Measurements from ENCODE around the gene MRTFA.
A peak's percentile ranks its signal among the peaks of the same experiment; 100 is the strongest.

MRTFA gene

DNA sequence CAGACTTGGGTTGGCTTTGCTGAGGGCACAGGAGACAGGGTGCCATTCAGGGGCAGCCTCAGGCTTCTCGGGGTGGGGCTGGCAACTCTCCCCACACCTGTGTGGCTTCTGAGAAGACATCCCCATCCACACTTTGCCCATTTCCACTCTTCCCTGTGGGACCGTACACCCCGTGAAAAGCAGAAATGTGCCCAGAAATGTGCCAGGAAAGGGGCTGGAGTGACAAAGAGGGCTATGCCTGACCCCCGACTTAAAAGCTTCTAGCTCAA is 215.5 kb downstream of the MRTFA start:
- CTCF ChIA-PET: no interaction called here
- no peaks in the 10 kb centered on the region for H3K9me3 Mint-ChIP-seq

GRCh38 chr22:40420341-40421081 is 216.0 kb downstream of the MRTFA start:
- Mint-ChIP-seq H3K9me3 (no peaks in the 10 kb centered on the region), H3K4me1 (peaks cover 16% of the 10 kb centered on the region), H3K27ac (peak overlapping the region; percentile 14), H3K36me3 (peaks cover 55% of the 10 kb centered on the region), H3K27me3 (no peaks in the 10 kb centered on the region), H3K4me3 (no peak overlapping the region)
- DNase-seq: no peak
- CTCF ChIA-PET: no interaction called here

More for the DNA sequence above, 215.5 kb downstream of the MRTFA start:
- no peak for DNase-seq
- Mint-ChIP-seq H3K36me3 (peaks cover 54% of the 10 kb centered on the region), H3K4me1 (peaks cover 11% of the 10 kb centered on the region), H3K27ac (peak overlapping the region; percentile 14), H3K27me3 (no peaks in the 10 kb centered on the region), H3K4me3 (no peak overlapping the region)

- no peak for DNase-seq
- no peak overlapping the region for H3K4me3 Mint-ChIP-seq
- peaks cover 21% of the 10 kb centered on the region for H3K4me1 Mint-ChIP-seq
- H3K36me3 Mint-ChIP-seq: peaks cover 57% of the 10 kb centered on the region
- no peaks in the 10 kb centered on the region for H3K27me3 Mint-ChIP-seq
- H3K27ac Mint-ChIP-seq: no peak overlapping the region
- no peaks in the 10 kb centered on the region for H3K9me3 Mint-ChIP-seq
- CTCF ChIA-PET: no interaction called here
These were observed 216.8 kb downstream of the MRTFA start for GRCh38 chr22:40419718-40420117.

GRCh38 chr22:40418366-40419201 is 217.9 kb downstream of the MRTFA start:
- Mint-ChIP-seq H3K27ac (no peak overlapping the region), H3K36me3 (peaks cover 60% of the 10 kb centered on the region), H3K27me3 (no peaks in the 10 kb centered on the region), H3K4me3 (no peak overlapping the region), H3K9me3 (no peaks in the 10 kb centered on the region), H3K4me1 (peaks cover 25% of the 10 kb centered on the region)
- CTCF ChIA-PET: no interaction called here
- no peak for DNase-seq

DNA sequence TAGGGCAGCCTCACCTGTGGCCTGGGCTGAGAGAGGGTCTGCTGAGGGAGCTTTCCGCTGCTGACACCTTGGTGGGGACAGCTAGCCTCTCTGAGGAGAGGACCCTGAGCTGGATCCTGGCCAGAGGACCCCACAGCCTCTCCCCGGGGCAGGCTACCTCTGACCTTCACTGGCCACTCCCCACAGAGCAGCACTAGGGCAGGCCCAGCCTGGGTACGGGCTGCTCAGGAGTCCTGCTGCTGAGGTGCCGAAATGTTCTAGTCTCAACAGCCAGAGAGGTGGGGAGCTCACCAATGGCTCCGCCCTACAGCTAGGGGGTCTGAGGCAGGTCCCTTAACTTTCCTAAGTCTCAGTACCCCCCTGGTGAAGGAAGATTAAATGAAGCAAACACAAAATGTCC is 218.6 kb downstream of the MRTFA start:
- peak overlapping the region; percentile 81 for H3K27ac Mint-ChIP-seq
- no peaks in the 10 kb centered on the region for H3K27me3 Mint-ChIP-seq
- CTCF ChIA-PET: no interaction called here
- H3K36me3 Mint-ChIP-seq: peaks cover 54% of the 10 kb centered on the region
- peaks cover 25% of the 10 kb centered on the region for H3K4me1 Mint-ChIP-seq
- no peak for DNase-seq
- no peak overlapping the region for H3K4me3 Mint-ChIP-seq
- H3K9me3 Mint-ChIP-seq: no peaks in the 10 kb centered on the region

DNA sequence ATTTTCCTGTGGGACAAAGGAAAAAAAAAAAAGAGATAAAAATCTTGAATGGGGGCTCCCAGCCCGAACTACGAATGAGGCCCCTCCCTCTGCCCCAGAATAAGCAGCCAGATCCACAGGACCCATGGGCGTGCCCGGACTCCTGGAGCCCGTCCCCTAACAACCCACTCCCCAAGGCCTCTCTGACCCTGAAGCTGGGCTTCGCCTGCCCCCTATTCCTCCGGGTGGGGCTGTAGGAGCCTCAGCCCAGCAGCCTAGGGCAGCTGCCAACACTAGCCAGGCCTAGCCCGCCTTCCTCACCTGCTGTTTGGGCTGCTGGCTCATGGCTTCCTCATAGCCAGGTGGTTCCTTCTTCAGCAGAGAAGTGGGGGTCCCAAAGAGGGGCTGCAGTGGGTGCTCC is 219.5 kb downstream of the MRTFA start:
- Mint-ChIP-seq H3K9me3 (no peaks in the 10 kb centered on the region), H3K36me3 (peaks cover 51% of the 10 kb centered on the region), H3K27me3 (no peaks in the 10 kb centered on the region), H3K27ac (no peak overlapping the region), H3K4me3 (no peak overlapping the region), H3K4me1 (peaks cover 24% of the 10 kb centered on the region)
- DNase-seq: no peak
- CTCF ChIA-PET: no interaction called here

DNA sequence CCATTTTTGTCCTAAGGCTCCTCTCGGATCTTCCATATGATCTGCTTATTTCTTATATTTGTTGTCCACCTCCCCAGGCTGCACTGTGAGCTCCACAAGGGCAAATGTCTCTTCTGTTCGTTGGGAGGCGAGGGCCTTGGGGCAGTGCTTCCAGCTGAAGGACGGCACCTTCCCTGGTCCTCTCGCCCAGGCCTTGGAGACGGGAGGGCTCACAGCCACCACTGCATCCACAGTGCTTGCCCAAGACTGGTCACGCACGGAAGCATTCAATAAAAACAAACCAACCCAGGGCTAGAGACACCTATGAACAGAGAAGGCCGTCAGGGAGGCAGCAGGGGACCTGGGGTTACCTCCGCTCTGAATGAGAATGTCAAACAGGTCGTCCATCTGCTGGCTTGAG is 219.9 kb downstream of the MRTFA start:
- Mint-ChIP-seq H3K27ac (peak overlapping the region; percentile 47), H3K27me3 (no peaks in the 10 kb centered on the region), H3K4me1 (peaks cover 24% of the 10 kb centered on the region), H3K4me3 (no peak overlapping the region), H3K36me3 (peaks cover 51% of the 10 kb centered on the region), H3K9me3 (no peaks in the 10 kb centered on the region)
- CTCF ChIA-PET: interaction anchor here (1.4 kb wide), 1 partner anchor 14 kb away, joined by 3 read pairs; no protein-coding TSS in a partner anchor
- no peak for DNase-seq

DNA sequence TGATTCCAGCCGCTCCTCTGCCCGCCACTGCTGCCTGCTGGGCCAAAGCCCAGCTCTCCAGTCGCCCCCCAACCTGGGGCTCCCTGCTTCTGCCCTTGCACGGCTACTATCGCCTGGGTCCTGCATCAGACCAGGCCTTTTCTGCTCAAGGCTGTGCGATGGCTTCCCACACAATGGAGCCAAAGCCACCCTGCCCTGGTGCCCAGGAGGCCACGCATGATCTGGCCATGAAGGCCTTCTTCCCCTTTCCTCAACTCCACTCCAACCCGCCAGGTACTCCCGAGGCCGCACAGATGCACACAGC is 220.3 kb downstream of the MRTFA start:
- H3K4me3 Mint-ChIP-seq: no peak overlapping the region
- CTCF ChIA-PET: interaction anchor here (1.4 kb wide), 1 partner anchor 14 kb away, joined by 3 read pairs; no protein-coding TSS in a partner anchor
- H3K36me3 Mint-ChIP-seq: peaks cover 50% of the 10 kb centered on the region
- H3K4me1 Mint-ChIP-seq: peaks cover 24% of the 10 kb centered on the region
- peak overlapping the region; percentile 80 for H3K27ac Mint-ChIP-seq
- no peak for DNase-seq
- no peaks in the 10 kb centered on the region for H3K27me3 Mint-ChIP-seq
- H3K9me3 Mint-ChIP-seq: no peaks in the 10 kb centered on the region

DNA sequence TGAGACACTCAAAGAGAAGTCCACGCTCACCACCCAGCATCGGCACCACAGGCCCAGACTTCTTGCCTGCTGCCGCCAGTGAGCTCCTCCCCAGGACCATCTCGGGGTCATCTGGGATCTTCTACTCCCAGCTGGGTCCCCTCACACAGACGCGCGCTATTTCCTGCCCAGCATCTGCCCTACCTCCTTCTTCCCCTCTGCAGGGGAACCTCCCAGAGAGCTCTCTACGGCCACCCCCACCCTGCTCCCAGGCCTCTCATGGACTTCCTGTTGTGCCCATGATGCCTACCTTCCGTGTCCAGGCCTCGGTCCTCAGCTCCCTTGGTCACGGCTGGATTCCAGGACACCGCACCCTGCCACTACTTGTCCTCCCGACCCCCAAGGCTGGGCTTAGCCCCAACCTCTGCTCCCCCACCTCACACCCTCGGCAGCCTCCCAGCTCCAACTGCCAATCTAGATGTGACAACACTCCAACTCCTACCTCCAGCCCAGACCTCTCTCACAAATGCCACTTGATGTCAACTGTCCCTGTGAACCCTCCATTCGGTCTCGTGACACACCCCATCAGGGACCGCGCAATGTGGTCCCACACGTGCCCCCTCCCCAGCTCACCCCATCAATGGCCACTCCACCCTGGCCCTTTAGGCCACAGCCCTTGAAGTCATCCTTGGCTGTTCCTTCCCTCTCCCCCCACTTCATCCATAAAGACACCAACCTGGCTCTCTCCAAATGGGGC is 220.8 kb downstream of the MRTFA start:
- H3K4me3 Mint-ChIP-seq: peak overlapping the region; percentile 6
- H3K36me3 Mint-ChIP-seq: peaks cover 55% of the 10 kb centered on the region
- peak overlapping the region; percentile 80 for H3K27ac Mint-ChIP-seq
- CTCF ChIA-PET: interaction anchor here (0.8 to 1.4 kb wide), 3 partner anchors 13 to 483 kb away, joined by 3 to 4 read pairs (median 3); no protein-coding TSS in a partner anchor
- H3K27me3 Mint-ChIP-seq: no peaks in the 10 kb centered on the region
- peaks cover 24% of the 10 kb centered on the region for H3K4me1 Mint-ChIP-seq
- no peak for DNase-seq
- H3K9me3 Mint-ChIP-seq: no peaks in the 10 kb centered on the region

- DNase-seq: no peak
- no peak overlapping the region for H3K4me3 Mint-ChIP-seq
These were observed 221.5 kb downstream of the MRTFA start for GRCh38 chr22:40414838-40415505.

GRCh38 chr22:40414311-40414710 is 222.2 kb downstream of the MRTFA start:
- CTCF ChIA-PET: no interaction called here
- Mint-ChIP-seq H3K9me3 (no peaks in the 10 kb centered on the region), H3K4me1 (peaks cover 24% of the 10 kb centered on the region)

More at GRCh38 chr22:40414838-40415505, 221.5 kb downstream of the MRTFA start:
- CTCF ChIA-PET: interaction anchor here (0.8 to 1.4 kb wide), 3 partner anchors 12 to 484 kb away, joined by 3 to 4 read pairs (median 3); no protein-coding TSS in a partner anchor
- Mint-ChIP-seq H3K9me3 (no peaks in the 10 kb centered on the region), H3K27ac (peak overlapping the region; percentile 80), H3K27me3 (no peaks in the 10 kb centered on the region), H3K36me3 (peaks cover 53% of the 10 kb centered on the region), H3K4me1 (peaks cover 24% of the 10 kb centered on the region)

GRCh38 chr22:40413873-40414272 is 222.6 kb downstream of the MRTFA start:
- CTCF ChIA-PET: no interaction called here
- Mint-ChIP-seq H3K4me3 (no peak overlapping the region), H3K27me3 (no peaks in the 10 kb centered on the region)

More at GRCh38 chr22:40414311-40414710, 222.2 kb downstream of the MRTFA start:
- Mint-ChIP-seq H3K27me3 (no peaks in the 10 kb centered on the region), H3K36me3 (peaks cover 50% of the 10 kb centered on the region), H3K4me3 (no peak overlapping the region), H3K27ac (peak overlapping the region; percentile 45)
- DNase-seq: no peak

GRCh38 chr22:40412441-40412840 is 224.1 kb downstream of the MRTFA start:
- H3K9me3 Mint-ChIP-seq: no peaks in the 10 kb centered on the region
- H3K4me3 Mint-ChIP-seq: no peak overlapping the region
- CTCF ChIA-PET: no interaction called here
- H3K4me1 Mint-ChIP-seq: peaks cover 24% of the 10 kb centered on the region
- H3K27me3 Mint-ChIP-seq: no peaks in the 10 kb centered on the region
- no peak overlapping the region for H3K27ac Mint-ChIP-seq
- no peak for DNase-seq
- H3K36me3 Mint-ChIP-seq: peaks cover 50% of the 10 kb centered on the region

More at GRCh38 chr22:40413873-40414272, 222.6 kb downstream of the MRTFA start:
- H3K36me3 Mint-ChIP-seq: peaks cover 50% of the 10 kb centered on the region
- peak overlapping the region; percentile 45 for H3K27ac Mint-ChIP-seq
- H3K4me1 Mint-ChIP-seq: peaks cover 24% of the 10 kb centered on the region
- no peak for DNase-seq
- H3K9me3 Mint-ChIP-seq: no peaks in the 10 kb centered on the region

DNA sequence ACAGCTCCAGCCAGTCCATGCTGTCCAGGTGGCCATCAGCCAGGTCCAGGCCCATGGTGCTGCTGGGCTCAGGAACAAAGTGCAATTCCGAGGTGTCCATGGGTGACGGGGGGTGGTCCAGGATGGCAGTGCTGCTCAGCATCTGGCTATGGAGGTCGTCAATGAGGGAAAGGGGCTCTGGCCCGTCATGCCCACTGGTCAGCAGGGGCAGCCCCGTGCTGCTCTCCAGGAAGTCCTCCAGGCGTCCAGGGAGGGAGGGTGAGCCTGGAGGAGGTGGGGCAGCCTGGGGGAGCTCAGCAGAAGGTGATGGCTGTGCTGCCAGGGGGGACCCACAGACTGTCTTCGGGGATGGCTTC is 225.0 kb downstream of the MRTFA start:
- peaks cover 21% of the 10 kb centered on the region for H3K4me1 Mint-ChIP-seq
- CTCF ChIA-PET: no interaction called here
- no peaks in the 10 kb centered on the region for H3K9me3 Mint-ChIP-seq
- peaks cover 49% of the 10 kb centered on the region for H3K36me3 Mint-ChIP-seq
- H3K4me3 Mint-ChIP-seq: no peak overlapping the region
- no peak for DNase-seq
- H3K27ac Mint-ChIP-seq: no peak overlapping the region
- no peaks in the 10 kb centered on the region for H3K27me3 Mint-ChIP-seq
